IMR-90 (cell line): ENCODE measurements around the gene SIM1. TPM values are rescaled to one million over a fixed set of nuclear protein-coding genes. Genes with fewer than 3 reads are reported as not detected.
A peak's percentile ranks its signal among the peaks of the same experiment; 100 is the strongest.

Experiments used
- ATAC-seq: fragments of 200-7000 bp; cut with Tn5 transposase; 2 replicates; pipeline ENCODE4 v1.9.1; 2020; ENCODE audit warnings: low read depth, mild to moderate bottlenecking, moderate library complexity
- BruUV-seq: library from RNA; stranded (reverse); fragments of 400-500 nt; replicated peaks from 2 replicates; lab custom pipeline; 2021; lab: Mats Ljungman, UMichigan
- CTCF ChIA-PET: fragments of 300-600 bp; formaldehyde crosslinking; extraction: SDS; loops from one replicate; lab custom pipeline; 2021; ENCODE audit warnings: antibody characterized with exemption; lab: Yijun Ruan, JAX
- POLR2A ChIA-PET: fragments of 300-600 bp; sonication (Branson Sonifier 250); formaldehyde crosslinking; loops from one replicate; lab custom pipeline; 2022; ENCODE audit warnings: antibody characterized with exemption; ENCODE audit not compliant: unreplicated experiment; lab: Charles Lee
- DNase-seq: peaks from one replicate; pipeline ENCODE4 v3.0.0; 2013
- H2AFZ ChIP-seq: replicated peaks from 2 replicates; pipeline ENCODE3; 2013; ENCODE audit warnings: low read length, mild to moderate bottlenecking; ENCODE audit not compliant: poor library complexity
- H2AK5ac ChIP-seq: 2 replicates; pipeline ENCODE4 v1.6.1; 2013; ENCODE audit warnings: low read depth, low read length, inconsistent platforms
- H2AK9ac ChIP-seq: replicated peaks from 2 replicates; pipeline ENCODE3; 2013; ENCODE audit warnings: mild to moderate bottlenecking, low read depth, low read length, moderate library complexity; ENCODE audit not compliant: poor library complexity
- H2BK120ac ChIP-seq: 2 replicates; pipeline ENCODE4 v1.6.1; 2013; ENCODE audit warnings: low read depth, low read length, inconsistent platforms
- H2BK15ac ChIP-seq: 3 replicates; pipeline ENCODE4 v1.6.1; 2013; ENCODE audit warnings: low read depth, low read length, inconsistent platforms
- H2BK20ac ChIP-seq: 2 replicates; pipeline ENCODE4 v1.6.1; 2013; ENCODE audit warnings: low read depth, mild to moderate bottlenecking, inconsistent platforms, low read length, moderate library complexity
- H2BK5ac ChIP-seq: 2 replicates; pipeline ENCODE4 v1.6.1; 2013; ENCODE audit warnings: mild to moderate bottlenecking, low read depth, low read length, inconsistent platforms; ENCODE audit not compliant: poor library complexity, severe bottlenecking
- H3K14ac ChIP-seq: replicated peaks from 2 replicates; pipeline ENCODE4 v1.6.1; 2013; ENCODE audit warnings: low read depth, low read length, inconsistent platforms
- H3K18ac ChIP-seq: 2 replicates; pipeline ENCODE4 v1.6.1; 2013; ENCODE audit warnings: low read depth, low read length, control low read depth
- H3K23ac ChIP-seq: 2 replicates; pipeline ENCODE4 v1.6.1; 2013; ENCODE audit warnings: low read depth, low read length, inconsistent platforms
- H3K27ac ChIP-seq: 2 replicates; pipeline ENCODE4 v1.5.1; 2013; ENCODE audit warnings: mild to moderate bottlenecking, control low read depth, low read length; ENCODE audit not compliant: insufficient read depth
- H3K27me3 ChIP-seq: 2 replicates; pipeline ENCODE4 v1.6.1; 2013; ENCODE audit warnings: low read length; ENCODE audit not compliant: control insufficient read depth, insufficient read depth
- H3K36me3 ChIP-seq: 2 replicates; pipeline ENCODE4 v1.6.1; 2013; ENCODE audit warnings: low read length, mixed read lengths; ENCODE audit not compliant: control insufficient read depth, insufficient read depth
- H3K4ac ChIP-seq: 2 replicates; pipeline ENCODE4 v1.6.1; 2013; ENCODE audit warnings: low read depth, low read length, inconsistent platforms
- H3K4me1 ChIP-seq: 2 replicates; pipeline ENCODE4 v1.6.1; 2013; ENCODE audit warnings: low read length, mixed read lengths; ENCODE audit not compliant: control insufficient read depth, insufficient read depth
- H3K4me2 ChIP-seq: 2 replicates; pipeline ENCODE4 v1.6.1; 2013; ENCODE audit warnings: low read depth, mild to moderate bottlenecking, control low read depth, low read length, moderate library complexity
- H3K4me3 ChIP-seq: 2 replicates; pipeline ENCODE4 v1.5.1; 2013; ENCODE audit warnings: low read depth, mild to moderate bottlenecking, control low read depth, low read length, moderate library complexity; ENCODE audit not compliant: insufficient read depth
- H3K56ac ChIP-seq: 2 replicates; pipeline ENCODE4 v1.6.1; 2013; ENCODE audit warnings: low read length, inconsistent platforms; ENCODE audit not compliant: insufficient read depth; ENCODE audit errors: extremely low read depth
- H3K79me1 ChIP-seq, 2 experiments: 2 replicates each; pipeline ENCODE4 v1.6.1; 2013; ENCODE audit warnings: low read length in 2 of 2, inconsistent platforms in 1 of 2, low read depth in 1 of 2
- H3K9ac ChIP-seq: 2 replicates; pipeline ENCODE4 v1.6.1; 2013; ENCODE audit warnings: low read depth, low read length, control low read depth
- H3K9me1 ChIP-seq: 2 replicates; pipeline ENCODE4 v1.6.1; 2013; ENCODE audit warnings: low read length, inconsistent platforms; ENCODE audit not compliant: insufficient read depth
- H3K9me3 ChIP-seq: 2 replicates; pipeline ENCODE4 v1.6.1; 2013; ENCODE audit warnings: low read length; ENCODE audit not compliant: control insufficient read depth, insufficient read depth
- H4K20me1 ChIP-seq: 2 replicates; pipeline ENCODE4 v1.6.1; 2013; ENCODE audit warnings: low read length, inconsistent platforms; ENCODE audit not compliant: insufficient read depth
- H4K5ac ChIP-seq: 2 replicates; pipeline ENCODE4 v1.6.1; 2013; ENCODE audit warnings: mild to moderate bottlenecking, low read depth, low read length, control low read depth
- H4K8ac ChIP-seq, 2 experiments: 2 replicates each; pipeline ENCODE4 v1.6.1; 2013; ENCODE audit warnings: low read depth in 2 of 2, low read length in 2 of 2, control low read depth in 1 of 2, inconsistent platforms in 1 of 2
- H4K91ac ChIP-seq: 2 replicates; pipeline ENCODE4 v1.6.1; 2013; ENCODE audit warnings: low read depth, low read length, inconsistent platforms; ENCODE audit not compliant: insufficient read depth
- BHLHE40 ChIP-seq: fragments of 150-350 bp; IDR thresholded peaks from 2 replicates; pipeline ENCODE4 v1.6.1; 2016; ENCODE audit warnings: mild to moderate bottlenecking, low read depth, low read length
- CEBPB ChIP-seq: IDR thresholded peaks from 2 replicates; pipeline ENCODE4 v1.6.1; 2012; ENCODE audit warnings: low read depth, low read length, improper control_type of control experiment
- CHD1 ChIP-seq: IDR thresholded peaks from 2 replicates; pipeline ENCODE4 v1.6.1; 2012; ENCODE audit warnings: low read depth, low read length, improper control_type of control experiment
- CTCF ChIP-seq: conservative IDR thresholded peaks from 2 replicates; pipeline ENCODE4 v1.5.1; 2012; ENCODE audit warnings: mild to moderate bottlenecking, low read depth, low read length, improper control_type of control experiment
- ELK1 ChIP-seq: fragments of 150-350 bp; IDR thresholded peaks from 2 replicates; pipeline ENCODE4 v1.6.1; 2016; ENCODE audit warnings: low read depth, mild to moderate bottlenecking, low read length, moderate library complexity, borderline replicate concordance
- FOS ChIP-seq: fragments of 150-350 bp; IDR thresholded peaks from 2 replicates; pipeline ENCODE4 v1.6.1; 2016; ENCODE audit warnings: low read depth, low read length
- MAFK ChIP-seq: IDR thresholded peaks from 2 replicates; pipeline ENCODE4 v1.6.1; 2012; ENCODE audit warnings: low read depth, low read length, improper control_type of control experiment
- MAZ ChIP-seq: IDR thresholded peaks from 2 replicates; pipeline ENCODE4 v1.6.1; 2012; ENCODE audit warnings: low read depth, mild to moderate bottlenecking, low read length, improper control_type of control experiment, moderate library complexity, borderline replicate concordance
- MXI1 ChIP-seq: IDR thresholded peaks from 2 replicates; pipeline ENCODE4 v1.6.1; 2012; ENCODE audit warnings: low read depth, mild to moderate bottlenecking, low read length, moderate library complexity, borderline replicate concordance
- NFE2L2 ChIP-seq: fragments of 150-350 bp; IDR thresholded peaks from 2 replicates; pipeline ENCODE4 v1.6.1; 2016; ENCODE audit warnings: low read depth, mild to moderate bottlenecking, low read length
- POLR2A ChIP-seq: IDR thresholded peaks from 2 replicates; pipeline ENCODE4 v1.6.1; 2012; ENCODE audit warnings: mild to moderate bottlenecking, low read depth, low read length
- RAD21 ChIP-seq: IDR thresholded peaks from 2 replicates; pipeline ENCODE4 v1.6.1; 2012; ENCODE audit warnings: low read length, improper control_type of control experiment
- RFX5 ChIP-seq: IDR thresholded peaks from 2 replicates; pipeline ENCODE4 v1.8.0; 2012; ENCODE audit warnings: low read depth, mild to moderate bottlenecking, low read length, moderate library complexity
- USF2 ChIP-seq: fragments of 150-350 bp; IDR thresholded peaks from 2 replicates; pipeline ENCODE4 v1.6.1; 2017; ENCODE audit warnings: mild to moderate bottlenecking, antibody characterized with exemption, low read length, low read depth
- WGBS, 2 experiments: methylation state at CpG; one replicate each; pipeline versions ENCODE4 v1.1.5 to v1.1.7; 2013; ENCODE audit warnings: missing lambda C conversion rate in 2 of 2; ENCODE audit not compliant: insufficient read length in 1 of 2; ENCODE audit errors: extremely low coverage in 2 of 2; 5-methylcytosine and 5-hydroxymethylcytosine counted together
- dilution Hi-C: fragments of 300-500 bp; cut with HindIII; formaldehyde crosslinking; loops from one replicate; pipeline ENCODE4 v1.14.3; 2018; ENCODE audit warnings: low sequenced_read_pairs; ENCODE audit not compliant: unreplicated experiment
- in situ Hi-C: fragments of 300-500 bp; cut with MboI; formaldehyde crosslinking; loops from 3 replicates; pipeline ENCODE4 v1.14.3; 2019; ENCODE audit warnings: low sequenced_read_pairs, inconsistent platforms, mixed read lengths
- intact Hi-C: fragments of 100-400 bp; cut with micrococcal nuclease; formaldehyde crosslinking; loops from 2 replicates; pipeline ENCODE4 v1.10.0; 2022
- polyA plus RNA-seq, 3 experiments: library from polyadenylated mRNA; depleted of rRNA; stranded (reverse); fragments of >200 nt; gene quantifications; 2 replicates each; pipeline ENCODE4 v1.2.3, GENCODE V29; 2012; ENCODE audit warnings: low replicate concordance in 1 of 3
- total RNA-seq: library from RNA; depleted of rRNA; stranded (reverse); fragments of >200 nt; gene quantifications from 2 replicates; pipeline ENCODE4 v1.2.3, GENCODE V29; 2012

The SIM1 gene
- total and polyA plus RNA-seq, 2 of the 4 experiments (the other 2 are of a cell fraction): not detected

GRCh38 chr6:100447900-100448748 lies 16.6 kb downstream of the SIM1 start:
- no peaks in the 10 kb centered on the region for H3K36me3 ChIP-seq
- no peak overlapping the region for H2BK120ac ChIP-seq
- intact Hi-C loops: loop anchor here (5.0 kb wide), 1 partner anchor 221 kb away; no protein-coding TSS in a partner anchor
- H4K8ac ChIP-seq: no peak overlapping the region
- no peak overlapping the region for H3K27ac ChIP-seq
- H3K27me3 ChIP-seq: peaks cover 90% of the 10 kb centered on the region
- H2BK15ac ChIP-seq: no peak overlapping the region
- H2AK5ac ChIP-seq: no peak overlapping the region
- H3K56ac ChIP-seq: no peak overlapping the region
- BruUV-seq: no TSS peak
- no peak for DNase-seq
- ChIA-PET CTCF (interaction anchor here (1.8 kb wide), 1 partner anchor 12 kb away, joined by 4 read pairs; no protein-coding TSS in a partner anchor), POLR2A (interaction anchor here (0.6 kb wide), 1 partner anchor 82 kb away, joined by 3 read pairs; no protein-coding TSS in a partner anchor)
- ATAC-seq: no peak
- no peak overlapping the region for H3K4me2 ChIP-seq
- no peak overlapping the region for H3K23ac ChIP-seq
- H2BK5ac ChIP-seq: no peak overlapping the region
- no peak overlapping the region for H2AK9ac ChIP-seq
- H3K14ac ChIP-seq: no peak overlapping the region
- H3K9me1 ChIP-seq: peaks cover 2% of the 10 kb centered on the region; the same call in 1 of the 2 replicates
- H3K9ac ChIP-seq: no peak overlapping the region
- H4K5ac ChIP-seq: no peak overlapping the region
- H3K18ac ChIP-seq: no peak overlapping the region
- no peak overlapping the region for H2BK20ac ChIP-seq
- no peaks in the 10 kb centered on the region for H3K79me1 ChIP-seq
- 16% methylated on average over 17 of the region's 47 CpGs; no CpG with 5 or more reads in 1 of the 2 experiments for WGBS, 2 experiments
- dilution Hi-C loops: no loop called here
- H2AFZ ChIP-seq: peak overlapping the region; percentile 6
- in situ Hi-C loops: no loop called here
- H3K4ac ChIP-seq: no peak overlapping the region
- no peak overlapping the region for H4K91ac ChIP-seq
- H3K9me3 ChIP-seq: peaks cover 28% of the 10 kb centered on the region
- H4K20me1 ChIP-seq: peaks cover 8% of the 10 kb centered on the region; the same call in 1 of the 2 replicates
- peaks cover 2% of the 10 kb centered on the region; the same call in 1 of the 2 replicates for H3K4me1 ChIP-seq
- no peak overlapping the region for H3K4me3 ChIP-seq
- no peak for TF ChIP-seq POLR2A
- TF ChIP-seq NFE2L2: no peak
- TF ChIP-seq MAZ: no peak
- TF ChIP-seq CHD1: no peak
- TF ChIP-seq MXI1: no peak
- no peak for TF ChIP-seq RAD21
- no peak for TF ChIP-seq FOS
- TF ChIP-seq ELK1: no peak
- TF ChIP-seq RFX5: no peak
- TF ChIP-seq MAFK: no peak
- no peak for TF ChIP-seq CEBPB
- no peak for TF ChIP-seq CTCF
- no peak for TF ChIP-seq BHLHE40
- TF ChIP-seq USF2: no peak
